Nephron (organoid): ENCODE measurements around the gene PJVK.

Experiments used
- H3K27ac Mint-ChIP-seq, 3 experiments: 2 replicates each; pipeline ENCODE4 v1.8.0; 2020; ENCODE audit warnings: mixed read lengths in 3 of 3, mild to moderate bottlenecking in 2 of 3, moderate library complexity in 1 of 3
- H3K27me3 Mint-ChIP-seq: 2 replicates; pipeline ENCODE4 v1.8.0; 2021; ENCODE audit warnings: low read depth, mild to moderate bottlenecking, moderate library complexity, mixed read lengths
- H3K36me3 Mint-ChIP-seq: 2 replicates; pipeline ENCODE4 v1.8.0; 2020; ENCODE audit warnings: low read depth, mixed read lengths
- H3K4me1 Mint-ChIP-seq: 2 replicates; pipeline ENCODE4 v1.8.0; 2020; ENCODE audit warnings: mixed read lengths
- H3K4me3 Mint-ChIP-seq, 3 experiments: 2 replicates each; pipeline ENCODE4 v1.8.0; 2020; ENCODE audit warnings: mild to moderate bottlenecking in 3 of 3, mixed read lengths in 3 of 3, moderate library complexity in 2 of 3
- H3K9me3 Mint-ChIP-seq: 2 replicates; pipeline ENCODE4 v1.8.0; 2020; ENCODE audit warnings: mixed read lengths
- CTCF ChIP-seq, 3 experiments: fragments of 200-600 bp; sonication (generic); IDR thresholded peaks; one replicate each; pipeline ENCODE4 v1.5.0; 2021; ENCODE audit warnings: antibody characterized with exemption in 3 of 3; ENCODE audit not compliant: unreplicated experiment in 3 of 3

Gene PJVK

GRCh38 chr2:178448968-178449661 is 2.1 kb upstream of the PJVK start:
- Mint-ChIP-seq H3K4me3 (peak overlapping the region; percentile 84 to 92 (median 92)), H3K4me1 (peaks cover 36% of the 10 kb centered on the region), H3K9me3 (no peaks in the 10 kb centered on the region), H3K27ac (peak overlapping the region; percentile 5 to 88 (median 22)), H3K36me3 (peaks cover 45% of the 10 kb centered on the region), H3K27me3 (no peaks in the 10 kb centered on the region)
- TF ChIP-seq CTCF (IDR thresholded peaks at IDR 0.05; ENCODE audit: unreplicated experiment in 3 of 3) = no peak

- no peak for TF ChIP-seq CTCF (IDR thresholded peaks at IDR 0.05; ENCODE audit: unreplicated experiment in 3 of 3)
- H3K9me3 Mint-ChIP-seq = no peaks in the 10 kb centered on the region
- no peaks in the 10 kb centered on the region for H3K27me3 Mint-ChIP-seq
- peak overlapping the region; percentile 86 to 95 (median 88) for H3K27ac Mint-ChIP-seq
- H3K4me1 Mint-ChIP-seq = peaks cover 36% of the 10 kb centered on the region
- peaks cover 38% of the 10 kb centered on the region for H3K36me3 Mint-ChIP-seq
- peak overlapping the region; percentile 84 to 92 (median 92) for H3K4me3 Mint-ChIP-seq
These were observed 1.3 kb upstream of the PJVK start for GRCh38 chr2:178449700-178450523.

GRCh38 chr2:178450524-178450773 is 729 bp upstream of the PJVK start:
- H3K4me3 Mint-ChIP-seq = peak overlapping the region; percentile 84 to 92 (median 92)
- no peaks in the 10 kb centered on the region for H3K9me3 Mint-ChIP-seq
- H3K27ac Mint-ChIP-seq = peak overlapping the region; percentile 86 to 95 (median 88)
- H3K36me3 Mint-ChIP-seq = peaks cover 33% of the 10 kb centered on the region
- peaks cover 36% of the 10 kb centered on the region for H3K4me1 Mint-ChIP-seq
- H3K27me3 Mint-ChIP-seq = no peaks in the 10 kb centered on the region
- no peak for TF ChIP-seq CTCF (IDR thresholded peaks at IDR 0.05; ENCODE audit: unreplicated experiment in 3 of 3)

DNA sequence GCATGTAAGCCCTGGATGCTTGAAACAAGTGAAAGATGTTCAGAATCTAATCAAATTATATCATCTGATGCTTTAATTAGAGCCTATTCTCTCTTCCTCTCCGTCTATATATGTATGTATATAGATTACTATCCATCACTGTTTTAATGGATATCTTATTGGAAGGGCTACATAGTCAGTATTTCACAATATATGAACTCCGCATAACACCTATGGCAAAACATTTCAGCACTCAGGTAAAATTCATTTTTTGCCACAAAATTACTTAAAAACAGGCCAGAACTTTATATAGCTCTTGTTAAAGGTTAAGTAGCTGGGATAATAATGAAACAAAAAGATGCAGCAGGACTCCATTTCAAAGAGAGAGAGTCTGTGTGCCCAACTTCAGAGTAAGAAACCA is 1.2 kb downstream of the PJVK start:
- peak overlapping the region; percentile 99 to 100 (median 100) for H3K27ac Mint-ChIP-seq

DNA sequence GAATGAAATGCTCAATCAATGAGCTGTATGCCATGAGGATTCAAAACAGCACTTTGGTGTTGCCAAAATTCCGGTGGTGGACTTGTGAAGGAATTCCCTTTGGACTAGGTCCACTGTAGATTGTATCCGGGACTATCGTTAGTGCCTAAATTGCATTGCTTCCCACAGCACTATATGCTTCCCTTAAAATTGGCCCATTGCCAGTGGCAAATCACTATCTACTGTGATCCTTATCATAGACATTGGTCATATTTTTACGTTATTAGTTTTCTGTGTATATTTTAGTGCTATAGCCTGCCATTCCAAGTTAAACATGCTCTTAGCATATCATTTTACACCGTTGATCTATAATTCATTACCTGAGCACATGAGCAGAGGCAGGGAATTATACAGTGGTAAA is 1.7 kb downstream of the PJVK start:
- no peaks in the 10 kb centered on the region for H3K9me3 Mint-ChIP-seq
- no peak for TF ChIP-seq CTCF (IDR thresholded peaks at IDR 0.05; ENCODE audit: unreplicated experiment in 3 of 3)
- H3K4me3 Mint-ChIP-seq = peak overlapping the region in 2 of 3 experiments; percentile 28 to 51
- H3K36me3 Mint-ChIP-seq = peaks cover 15% of the 10 kb centered on the region
- H3K4me1 Mint-ChIP-seq = peaks cover 34% of the 10 kb centered on the region
- H3K27ac Mint-ChIP-seq = peak overlapping the region; percentile 73 to 100 (median 77)
- H3K27me3 Mint-ChIP-seq = no peaks in the 10 kb centered on the region

More for the DNA sequence above, 1.2 kb downstream of the PJVK start:
- TF ChIP-seq CTCF (IDR thresholded peaks at IDR 0.05; ENCODE audit: unreplicated experiment in 3 of 3) = no peak
- no peaks in the 10 kb centered on the region for H3K27me3 Mint-ChIP-seq
- H3K9me3 Mint-ChIP-seq = no peaks in the 10 kb centered on the region
- H3K4me1 Mint-ChIP-seq = peaks cover 36% of the 10 kb centered on the region
- peak overlapping the region; percentile 55 to 72 (median 72) for H3K4me3 Mint-ChIP-seq
- peaks cover 19% of the 10 kb centered on the region for H3K36me3 Mint-ChIP-seq
